Retinal pigment epithelial cell (primary cell): ENCODE results near the gene PPP1R1C.
"Not testable (repeated sequence)": the region's sequence is repeated elsewhere in the genome, so short reads cannot be mapped to it uniquely, and the experiment has no call there.

Experiments
- DNase-seq: peaks from one replicate; pipeline ENCODE4 v3.0.0-alpha.2; 2010; ENCODE audit warnings: low read depth
- H3K4me3 ChIP-seq: 2 replicates; pipeline ENCODE4 v1.5.1; 2011; ENCODE audit warnings: mild to moderate bottlenecking, low read length, control low read depth, moderate library complexity
- CTCF ChIP-seq: conservative IDR thresholded peaks from 2 replicates; pipeline ENCODE4 v1.5.1; 2011; ENCODE audit warnings: low read depth, low read length, control low read depth, inconsistent platforms

Gene PPP1R1C

GRCh38 chr2:181957668-181958067, 28.0 kb upstream of the PPP1R1C start:
- H3K4me3 ChIP-seq = no peak overlapping the region
- no peak for TF ChIP-seq CTCF
- no peak for DNase-seq

- DNase-seq = no peak
- H3K4me3 ChIP-seq = no peak overlapping the region
These were observed 26.9 kb upstream of the PPP1R1C start for GRCh38 chr2:181958726-181959125.

GRCh38 chr2:181959508-181959907, 26.1 kb upstream of the PPP1R1C start:
- no peak for DNase-seq
- H3K4me3 ChIP-seq = no peak overlapping the region
- no peak for TF ChIP-seq CTCF

More at GRCh38 chr2:181958726-181959125, 26.9 kb upstream of the PPP1R1C start:
- no peak for TF ChIP-seq CTCF

GRCh38 chr2:181961167-181961566, 24.5 kb upstream of the PPP1R1C start:
- DNase-seq, H3K4me3 ChIP-seq: not testable (repeated sequence)

- DNase-seq = no peak
- TF ChIP-seq CTCF = no peak
- no peak overlapping the region for H3K4me3 ChIP-seq
These were observed 23.5 kb upstream of the PPP1R1C start for GRCh38 chr2:181962142-181962541.

GRCh38 chr2:181970160-181970794, 15.4 kb upstream of the PPP1R1C start:
- no peak for DNase-seq
- TF ChIP-seq CTCF = peak; percentile 4
- no peak overlapping the region for H3K4me3 ChIP-seq

- H3K4me3 ChIP-seq = no peak overlapping the region
- no peak for TF ChIP-seq CTCF
- no peak for DNase-seq
These were observed 14.6 kb upstream of the PPP1R1C start for GRCh38 chr2:181971032-181971431.
